ENCODE data around the gene STK39.

The STK39 gene

DNA sequence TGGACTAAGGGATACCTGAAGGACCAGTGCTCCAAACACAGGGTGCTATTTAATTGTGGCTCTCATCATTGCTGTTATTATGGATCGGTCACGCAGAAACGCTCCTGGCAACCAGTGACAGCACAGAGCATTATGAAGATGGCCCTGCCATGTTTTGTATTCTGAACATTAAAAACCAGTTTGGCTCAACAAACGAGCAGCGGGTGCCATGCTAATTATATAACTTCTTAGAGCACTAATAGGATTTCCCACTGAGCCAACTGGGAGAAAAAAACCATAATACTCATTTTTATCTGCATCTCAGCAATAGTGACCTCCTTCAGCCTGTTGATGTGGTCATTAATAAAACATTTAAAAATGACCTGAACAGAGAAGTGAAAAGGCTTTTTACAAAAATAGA is 212.8 kb downstream of the STK39 start:
- DNase-seq: no peak

GRCh38 chr2:168033966-168034365 is 213.4 kb downstream of the STK39 start:
- DNase-seq: no peak

DNA sequence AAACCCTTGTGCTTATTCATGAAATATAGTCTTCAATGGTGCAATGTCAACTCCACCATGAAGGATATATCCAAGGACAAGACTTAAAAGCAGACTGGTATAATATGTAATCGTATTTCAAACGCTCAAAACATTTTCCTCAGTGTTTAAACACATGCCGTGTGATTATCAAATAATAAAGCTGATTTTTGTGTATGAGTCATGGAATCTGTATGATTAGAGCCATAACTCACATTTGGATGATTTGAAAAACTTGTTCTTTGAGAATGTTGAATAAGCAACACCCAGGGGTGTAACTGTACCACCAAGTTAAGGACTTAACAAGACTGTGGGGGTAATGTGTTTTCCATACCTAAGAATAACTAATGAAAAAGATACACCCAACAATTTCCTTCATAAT is 215.3 kb downstream of the STK39 start:
- no peak for DNase-seq

- no peak for DNase-seq
These were observed 216.4 kb downstream of the STK39 start for GRCh38 chr2:168030862-168031624.

DNA sequence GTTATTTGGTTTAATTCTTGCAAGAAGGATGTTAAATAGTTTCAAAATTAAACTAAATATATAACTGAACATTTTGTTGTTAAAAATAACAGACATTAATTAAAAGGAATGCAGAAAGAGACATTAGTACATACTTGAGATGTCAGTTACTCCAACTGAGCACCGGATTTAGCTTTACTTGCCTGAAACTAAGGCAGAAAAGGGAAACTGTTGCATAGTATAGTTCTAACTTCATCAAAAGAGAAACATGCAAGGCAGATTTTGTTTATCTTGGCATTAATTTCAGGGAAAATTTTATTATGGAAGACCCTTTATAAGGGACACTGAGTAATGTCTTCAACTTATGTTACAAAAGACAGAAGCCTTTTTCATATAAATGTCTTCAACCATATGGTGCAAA is 218.3 kb downstream of the STK39 start:
- DNase-seq: no peak

DNA sequence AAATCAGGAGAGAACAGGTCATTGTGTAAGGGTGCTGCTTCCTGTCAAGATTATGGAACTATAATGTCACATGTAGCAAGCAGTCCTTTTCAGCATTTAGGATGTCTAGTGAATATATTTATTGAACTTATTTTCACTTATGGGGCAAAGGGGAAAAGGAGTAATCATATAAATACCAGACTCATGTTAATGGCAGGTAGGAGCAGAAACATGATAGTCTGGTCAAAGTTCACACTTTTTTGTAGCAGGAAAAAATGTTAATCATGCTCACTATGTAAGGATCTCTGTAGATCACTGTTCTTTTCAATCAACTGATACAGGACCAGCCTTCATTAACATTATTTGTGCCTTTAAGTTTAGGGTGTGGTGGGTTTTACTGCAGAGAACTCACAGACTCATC is 219.0 kb downstream of the STK39 start:
- DNase-seq: no peak

GRCh38 chr2:168025487-168026202 is 221.8 kb downstream of the STK39 start:
- DNase-seq: no peak

- no peak for DNase-seq
These were observed 222.9 kb downstream of the STK39 start for GRCh38 chr2:168024459-168024858.

- no peak for DNase-seq
These were observed 225.4 kb downstream of the STK39 start for GRCh38 chr2:168021800-168022587.

DNA sequence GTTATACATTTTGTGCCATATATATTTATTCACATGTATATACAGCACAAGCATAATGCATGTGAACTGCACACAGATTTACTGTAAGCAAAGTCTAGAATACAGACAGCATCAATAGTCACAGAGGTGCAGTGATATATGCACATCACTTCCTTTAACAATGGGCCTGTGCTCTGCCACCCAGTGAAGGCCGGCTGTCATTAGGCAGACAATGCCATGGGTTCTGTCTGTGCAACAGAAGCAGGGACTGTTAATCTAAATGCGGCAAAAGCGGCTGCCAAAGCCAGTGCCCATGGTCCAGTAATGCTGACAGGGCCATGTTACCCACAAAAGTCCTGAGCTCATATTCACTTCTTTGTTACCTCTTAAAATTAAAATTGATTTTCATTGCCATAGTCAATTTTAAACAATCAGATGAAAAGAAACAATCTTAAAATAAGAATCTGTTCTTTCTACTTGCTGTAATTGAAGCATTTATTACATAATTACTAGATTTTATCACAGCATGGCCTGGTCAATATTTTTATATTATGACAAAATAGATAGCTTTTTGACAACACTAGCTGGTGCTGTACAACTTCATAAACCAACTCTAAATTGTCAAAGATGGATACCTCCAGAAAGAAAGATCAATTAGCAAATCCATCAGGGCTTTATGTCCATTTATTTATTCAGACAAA is 232.0 kb downstream of the STK39 start:
- no peak for DNase-seq

- DNase-seq: no peak
These were observed 237.5 kb downstream of the STK39 start for GRCh38 chr2:168009900-168010299.

GRCh38 chr2:168008646-168009195 is 238.7 kb downstream of the STK39 start:
- no peak for DNase-seq

DNA sequence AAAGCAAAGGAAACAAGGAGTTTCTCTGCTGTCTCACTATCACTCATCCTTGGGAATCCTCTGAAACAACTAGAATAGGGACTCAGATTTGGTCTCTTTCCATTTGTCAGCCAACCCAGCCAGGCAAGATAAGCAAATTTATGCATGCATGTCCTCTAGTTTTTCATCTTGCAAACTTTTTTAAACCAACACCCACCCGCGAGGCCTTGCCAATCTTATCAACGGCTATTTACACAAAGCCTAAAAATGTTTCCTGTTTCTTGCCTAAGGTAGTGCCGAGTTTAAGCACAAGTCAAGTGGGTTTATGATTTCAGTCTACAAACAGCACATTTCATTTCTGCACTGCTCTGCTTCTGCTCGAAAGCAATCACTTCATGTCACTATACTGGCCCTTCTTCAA is 240.9 kb downstream of the STK39 start:
- DNase-seq: no peak

DNA sequence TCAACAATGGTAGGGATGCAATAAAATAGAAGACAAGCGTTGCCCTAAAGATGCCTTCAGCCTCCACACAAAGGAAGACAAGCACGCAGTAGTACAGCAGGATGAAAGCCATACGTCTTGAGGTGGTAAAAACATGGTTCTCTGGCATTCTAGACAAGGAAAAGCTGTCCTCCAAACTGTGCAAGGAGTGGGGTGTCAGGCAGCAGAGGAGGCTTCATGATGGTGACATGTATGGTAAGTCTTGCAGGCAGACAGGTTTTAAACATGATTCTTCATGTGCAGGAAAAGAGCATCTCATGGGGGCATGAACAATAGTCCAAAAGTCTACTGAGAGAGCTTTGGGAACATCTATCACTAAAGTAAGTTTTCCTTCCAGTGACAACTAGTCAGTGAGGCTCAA is 241.8 kb downstream of the STK39 start:
- no peak for DNase-seq

DNA sequence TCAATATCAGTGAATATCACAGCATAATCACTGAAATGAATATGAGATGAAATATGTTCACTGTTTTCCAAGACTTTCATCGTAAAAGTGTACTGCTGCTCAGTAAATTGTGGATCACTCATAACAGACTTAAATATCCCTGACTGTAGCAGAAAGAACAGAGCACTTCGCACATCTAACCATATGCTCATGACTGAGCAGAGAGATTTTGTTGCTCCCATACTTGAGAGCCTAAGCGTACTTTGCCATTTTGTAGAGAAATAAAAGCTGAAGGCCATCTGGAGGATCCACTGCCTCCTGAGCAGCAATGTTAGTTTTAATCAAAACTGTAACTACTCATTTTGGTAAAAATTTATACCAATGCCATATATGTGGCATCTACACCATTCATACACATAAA is 243.5 kb downstream of the STK39 start:
- no peak for DNase-seq

DNA sequence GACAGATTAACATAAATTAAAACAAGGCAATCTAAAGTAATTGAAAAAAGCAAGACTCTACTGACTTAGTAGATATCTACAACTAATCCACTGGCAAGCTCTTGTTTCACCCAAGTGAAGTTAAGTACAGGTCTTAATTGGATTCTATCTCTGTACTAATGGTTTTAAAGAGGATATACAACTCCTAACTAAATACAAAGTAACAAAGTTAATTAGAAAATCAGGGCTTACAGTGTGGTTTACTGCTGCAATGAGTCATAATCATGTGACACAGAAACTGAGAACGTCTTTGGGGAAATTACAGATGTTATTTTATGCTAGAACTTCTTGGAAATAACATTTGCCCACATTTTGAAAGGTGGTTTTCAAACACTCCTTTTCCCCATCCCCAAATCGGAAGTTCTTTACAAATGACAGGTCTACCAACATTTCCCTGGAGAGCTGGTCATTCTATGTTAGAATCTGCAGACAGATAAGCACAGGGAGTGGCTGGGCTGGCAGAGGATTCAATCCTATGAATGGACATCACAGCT is 245.3 kb downstream of the STK39 start:
- no peak for DNase-seq

DNA sequence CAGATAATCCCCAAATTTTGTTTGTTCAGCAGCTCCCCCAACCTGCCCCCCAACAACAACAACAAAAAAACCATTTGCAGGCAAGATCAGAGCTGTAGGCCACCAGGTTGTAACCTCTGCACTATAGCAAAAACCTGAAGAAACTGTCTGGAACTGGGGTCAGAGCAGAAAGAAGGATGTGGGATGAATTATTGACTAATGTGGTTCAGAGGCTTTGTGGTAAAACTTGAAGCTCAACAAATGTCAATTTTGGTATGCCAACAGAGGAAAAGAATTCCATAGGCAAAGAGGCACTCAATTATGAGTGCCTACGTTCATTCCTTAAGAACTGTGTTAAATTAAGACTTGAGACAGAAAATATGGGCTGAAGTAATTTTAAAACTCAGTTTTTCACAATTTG is 255.1 kb downstream of the STK39 start:
- no peak for DNase-seq

GRCh38 chr2:167990062-167990461 is 257.3 kb downstream of the STK39 start:
- no peak for DNase-seq

DNA sequence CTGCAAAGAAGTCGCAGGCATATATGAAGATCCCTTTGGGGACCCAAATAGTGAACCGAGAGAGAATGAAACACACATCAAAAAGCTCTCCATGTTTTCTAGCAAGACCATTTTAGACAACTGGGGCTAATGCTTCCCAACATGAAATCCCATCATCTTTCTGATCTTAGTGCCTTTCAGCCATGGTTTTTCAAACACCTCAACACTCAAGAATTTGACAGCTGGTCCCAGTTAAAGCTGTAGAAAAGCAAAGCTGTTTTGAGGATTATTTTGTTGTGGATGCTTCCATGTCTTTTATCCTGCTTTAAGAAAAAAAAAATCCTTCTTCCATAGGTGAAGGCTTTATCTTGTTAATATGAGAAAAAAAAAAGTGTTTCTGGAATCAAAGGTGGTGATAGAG is 259.1 kb downstream of the STK39 start:
- DNase-seq: no peak

DNA sequence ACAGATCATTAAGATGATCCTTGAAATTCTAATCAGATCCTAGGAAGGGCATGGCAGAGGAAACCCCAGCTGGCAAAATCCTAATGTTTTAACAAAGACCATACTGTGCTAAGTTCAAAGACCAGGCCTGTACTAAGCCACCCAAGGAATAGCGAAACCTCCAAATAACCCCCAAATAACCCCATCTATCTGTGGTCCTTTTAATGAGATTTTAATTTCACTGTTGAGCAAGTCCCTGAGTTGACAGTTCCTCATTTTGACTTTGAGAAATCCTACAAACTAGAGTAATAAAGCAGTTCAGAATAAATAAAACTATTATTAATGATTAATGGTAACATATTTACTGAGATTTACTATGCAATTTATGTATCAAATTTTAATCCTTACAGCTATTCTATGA is 259.8 kb downstream of the STK39 start:
- no peak for DNase-seq

DNA sequence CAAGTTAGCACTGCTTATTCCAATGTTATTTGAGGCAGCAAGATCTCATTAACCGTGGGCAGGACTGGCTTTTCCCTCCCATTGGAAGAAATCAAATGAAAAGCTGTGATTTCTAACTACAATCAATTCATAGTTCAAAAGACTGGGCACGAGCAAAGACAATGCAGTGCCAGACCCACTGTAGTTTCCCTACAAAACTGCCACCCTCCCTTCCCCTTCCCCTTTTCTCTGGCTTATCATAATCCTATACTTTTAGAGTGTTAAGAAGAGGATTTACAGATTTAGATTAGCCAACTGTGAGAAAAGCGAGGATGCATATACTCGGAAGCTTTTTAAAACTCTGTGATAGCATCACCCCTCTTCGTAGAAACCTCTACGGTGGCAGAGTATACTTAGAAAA is 260.4 kb downstream of the STK39 start:
- DNase-seq: no peak

DNA sequence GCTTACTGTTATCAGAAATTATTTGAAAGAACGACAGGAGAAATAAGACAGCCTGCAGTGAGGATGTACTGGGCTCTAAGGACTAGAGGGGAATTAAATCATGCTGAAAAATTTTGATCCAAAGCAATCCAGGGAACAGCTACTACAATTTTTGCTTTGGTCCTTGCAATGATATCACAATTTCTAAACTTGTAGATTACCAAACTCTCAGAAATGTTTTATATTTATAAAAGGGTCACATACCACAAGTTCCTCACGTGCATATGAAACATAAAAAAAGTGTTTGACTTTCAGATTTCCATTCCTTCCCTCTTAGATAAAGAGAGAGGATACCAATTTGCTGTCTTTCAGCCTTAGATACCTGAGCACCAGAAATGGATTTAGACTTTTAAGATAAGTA is 261.2 kb downstream of the STK39 start:
- no peak for DNase-seq

DNA sequence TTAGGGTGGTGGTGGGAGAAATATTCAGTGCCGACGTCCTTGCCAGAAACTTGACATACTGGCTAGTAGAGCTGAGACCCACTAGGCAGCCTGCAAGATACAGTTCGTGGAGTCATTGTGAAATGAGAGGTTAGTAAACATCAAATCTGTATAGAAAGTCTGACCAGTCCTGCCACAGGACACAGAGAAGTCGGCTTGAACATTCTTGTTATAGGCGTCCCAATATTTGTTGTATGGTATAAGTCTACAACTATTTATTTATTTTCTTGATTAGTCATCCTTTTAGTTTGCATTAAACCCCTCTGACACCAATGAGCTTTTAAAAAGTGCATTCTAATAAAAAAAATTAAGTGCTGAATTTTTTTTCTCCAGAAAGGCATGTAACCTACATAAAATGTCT is 265.4 kb downstream of the STK39 start:
- DNase-seq: no peak

All from activated CD4-positive, alpha-beta T cell treated with anti-CD3 and anti-CD28 coated beads, Interleukin-2, amount 50 U/mL, for 1 hour (primary cell).